HepG2 (cell line): Measurements from ENCODE around the gene CORO7. TPM values are rescaled to one million over a fixed set of nuclear protein-coding genes. Genes with fewer than 3 reads are reported as not detected.

ENCODE experiments used
- ARNTL ChIP-seq: sonication (generic); formaldehyde crosslinking; IDR thresholded peaks from 2 replicates; pipeline ENCODE4 v1.4.0; 2020; ENCODE audit warnings: mild to moderate bottlenecking, missing genetic modification reagents
- BCL6 ChIP-seq: IDR thresholded peaks from 2 replicates; pipeline ENCODE4 v1.6.1; 2016; ENCODE audit warnings: missing genetic modification reagents, missing compliant biosample characterization
- CENPX ChIP-seq: sonication (generic); formaldehyde crosslinking; IDR thresholded peaks from 2 replicates; pipeline ENCODE4 v1.9.0; 2021; ENCODE audit warnings: mild to moderate bottlenecking, missing genetic modification reagents, moderate library complexity
- FOXC1 ChIP-seq: sonication (generic); formaldehyde crosslinking; IDR thresholded peaks from 2 replicates; pipeline ENCODE4 v1.8.0; 2022; ENCODE audit warnings: mild to moderate bottlenecking, missing genetic modification reagents, borderline replicate concordance
- GTF3A ChIP-seq: sonication (generic); formaldehyde crosslinking; conservative IDR thresholded peaks from 2 replicates; pipeline ENCODE4 v1.4.0; 2020; ENCODE audit warnings: mild to moderate bottlenecking, missing genetic modification reagents
- HDAC6 ChIP-seq: fragments of 200-600 bp; sonication (generic); IDR thresholded peaks from 2 replicates; pipeline ENCODE4 v1.7.0; 2017; ENCODE audit warnings: mild to moderate bottlenecking, antibody characterized with exemption, low read length, low read depth
- HOXD1 ChIP-seq: sonication (generic); formaldehyde crosslinking; IDR thresholded peaks from 2 replicates; pipeline ENCODE4 v1.5.0; 2020; ENCODE audit warnings: missing genetic modification reagents
- IKZF1 ChIP-seq: fragments of 450-650 bp; IDR thresholded peaks from 2 replicates; pipeline ENCODE4 v1.7.1; 2016
- JDP2 ChIP-seq: sonication (generic); formaldehyde crosslinking; IDR thresholded peaks from 2 replicates; pipeline ENCODE4 v1.8.1; 2022; ENCODE audit warnings: missing genetic modification reagents, borderline replicate concordance
- NCOA1 ChIP-seq: sonication (generic); formaldehyde crosslinking; IDR thresholded peaks from 2 replicates; pipeline ENCODE4 v1.9.0; 2021; ENCODE audit warnings: missing genetic modification reagents
- NFKB2 ChIP-seq: sonication (generic); formaldehyde crosslinking; IDR thresholded peaks from 2 replicates; pipeline ENCODE4 v1.4.0; 2020; ENCODE audit warnings: missing genetic modification reagents, borderline replicate concordance
- NR2F6 ChIP-seq, 2 experiments: IDR thresholded peaks; 2 replicates each; pipeline ENCODE4 v1.6.1; 2016; ENCODE audit warnings: antibody characterized with exemption in 1 of 2, mild to moderate bottlenecking in 1 of 2
- SCMH1 ChIP-seq: sonication (generic); formaldehyde crosslinking; IDR thresholded peaks from 2 replicates; pipeline ENCODE4 v1.9.0; 2021; ENCODE audit warnings: missing genetic modification reagents, mild to moderate bottlenecking, borderline replicate concordance
- THAP8 ChIP-seq: sonication (generic); formaldehyde crosslinking; IDR thresholded peaks from 2 replicates; pipeline ENCODE4 v1.5.1; 2020; ENCODE audit warnings: missing genetic modification reagents, mild to moderate bottlenecking, borderline replicate concordance
- ZIK1 ChIP-seq: sonication (generic); formaldehyde crosslinking; IDR thresholded peaks from 2 replicates; pipeline ENCODE4 v1.5.0; 2020; ENCODE audit warnings: mild to moderate bottlenecking, low read depth, missing genetic modification reagents, borderline replicate concordance
- ZNF124 ChIP-seq: sonication (generic); formaldehyde crosslinking; IDR thresholded peaks from 2 replicates; pipeline ENCODE4 v1.4.0; 2020; ENCODE audit warnings: missing genetic modification reagents
- ZNF577 ChIP-seq: sonication (generic); formaldehyde crosslinking; IDR thresholded peaks from 2 replicates; pipeline ENCODE4 v1.4.0; 2020; ENCODE audit warnings: mild to moderate bottlenecking, low read depth, missing genetic modification reagents, borderline replicate concordance
- ZNF878 ChIP-seq: sonication (generic); formaldehyde crosslinking; IDR thresholded peaks from 2 replicates; pipeline ENCODE4 v1.8.1; 2023; ENCODE audit warnings: mild to moderate bottlenecking, missing genetic modification reagents, moderate library complexity
- ZSCAN31 ChIP-seq: sonication (generic); formaldehyde crosslinking; IDR thresholded peaks from 2 replicates; pipeline ENCODE4 v1.5.0; 2020; ENCODE audit warnings: low read depth, mild to moderate bottlenecking, missing genetic modification reagents
- polyA plus RNA-seq, 8 experiments: library from polyadenylated mRNA; depleted of rRNA in 3 of 8; stranded (reverse) in 7 of 8; unstranded in 1 of 8; fragments of >200 nt; fragmentation: Illumina TruSeq in 4 of 8; extraction: Trizol in 4 of 8; gene quantifications; 2 replicates each; pipeline versions ENCODE4 v1.2.1 to v1.2.3, GENCODE V29; 2011 to 2016; ENCODE audit warnings: low read depth in 4 of 8, missing spikeins in 1 of 8, mixed read lengths in 1 of 8; ENCODE audit not compliant: insufficient read depth in 1 of 8
- total RNA-seq, 5 experiments: library from RNA; depleted of rRNA; stranded (reverse); fragments of >200 nt; fragmentation: Illumina TruSeq; extraction: Trizol; gene quantifications; 2 replicates each; pipeline ENCODE4 v1.2.3, GENCODE V29; 2016; ENCODE audit warnings: low read depth in 1 of 5
- TF ChIP-seq, protein P1 (sequence below): sonication (generic); formaldehyde crosslinking; IDR thresholded peaks from 2 replicates; pipeline ENCODE4 v1.4.0; 2020; ENCODE audit warnings: missing genetic modification reagents
- TF ChIP-seq, protein P2 (sequence below): sonication (generic); formaldehyde crosslinking; IDR thresholded peaks from 2 replicates; pipeline ENCODE4 v1.5.0; 2020; ENCODE audit warnings: missing genetic modification reagents
- TF ChIP-seq, protein P3 (sequence below): sonication (generic); formaldehyde crosslinking; IDR thresholded peaks from 2 replicates; pipeline ENCODE4 v1.4.0; 2020; ENCODE audit warnings: missing genetic modification reagents
- TF ChIP-seq, protein P4 (sequence below): sonication (generic); formaldehyde crosslinking; IDR thresholded peaks from 2 replicates; pipeline ENCODE4 v1.4.0; 2020; ENCODE audit warnings: mild to moderate bottlenecking, missing genetic modification reagents

CORO7 gene
- total and polyA plus RNA-seq, 2 of the 13 experiments (the other 11 are each of a cell fraction or from before 2014, with no cell fraction given) = 9.9 to 14.3 TPM

DNA sequence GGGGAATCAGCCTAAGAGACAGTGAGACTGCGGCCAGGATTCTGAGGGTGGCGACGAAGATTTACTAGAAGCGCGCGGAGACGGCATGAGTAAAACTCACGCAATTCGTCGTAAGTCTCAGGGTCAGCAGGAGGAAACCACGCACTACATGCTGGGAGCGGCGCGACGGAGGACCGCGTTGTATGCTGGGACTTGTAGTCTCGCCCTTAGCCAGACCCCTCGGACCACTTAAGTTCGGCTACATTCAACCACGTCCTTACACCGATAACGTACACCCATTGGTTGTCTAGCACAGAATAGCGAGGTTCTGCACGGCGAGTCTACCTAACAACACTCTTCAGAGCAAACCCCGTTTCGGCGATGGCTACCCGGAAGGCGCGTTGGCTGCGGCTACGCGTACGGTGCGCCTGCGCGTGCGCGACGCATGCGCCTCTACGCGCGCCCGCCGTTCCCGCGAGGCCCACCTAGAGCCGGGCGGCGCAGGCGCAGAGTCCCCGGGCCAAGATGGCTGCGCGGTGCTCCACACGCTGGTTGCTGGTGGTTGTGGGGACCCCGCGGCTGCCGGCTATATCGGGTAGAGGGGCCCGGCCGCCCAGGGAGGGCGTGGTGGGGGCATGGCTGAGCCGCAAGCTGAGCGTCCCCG is 9.1 kb upstream of the CORO7 start, which contains the start of gene DNAJA3 (continued):
- TF ChIP-seq ZIK1 (CRISPR knock-in tag) = peak; percentile 95
- no peak for TF ChIP-seq CENPX (CRISPR knock-in tag)
- TF ChIP-seq NCOA1 (CRISPR knock-in tag) = peak; percentile 11; the same call in 1 of the 2 replicates
- TF ChIP-seq, protein P1, sequence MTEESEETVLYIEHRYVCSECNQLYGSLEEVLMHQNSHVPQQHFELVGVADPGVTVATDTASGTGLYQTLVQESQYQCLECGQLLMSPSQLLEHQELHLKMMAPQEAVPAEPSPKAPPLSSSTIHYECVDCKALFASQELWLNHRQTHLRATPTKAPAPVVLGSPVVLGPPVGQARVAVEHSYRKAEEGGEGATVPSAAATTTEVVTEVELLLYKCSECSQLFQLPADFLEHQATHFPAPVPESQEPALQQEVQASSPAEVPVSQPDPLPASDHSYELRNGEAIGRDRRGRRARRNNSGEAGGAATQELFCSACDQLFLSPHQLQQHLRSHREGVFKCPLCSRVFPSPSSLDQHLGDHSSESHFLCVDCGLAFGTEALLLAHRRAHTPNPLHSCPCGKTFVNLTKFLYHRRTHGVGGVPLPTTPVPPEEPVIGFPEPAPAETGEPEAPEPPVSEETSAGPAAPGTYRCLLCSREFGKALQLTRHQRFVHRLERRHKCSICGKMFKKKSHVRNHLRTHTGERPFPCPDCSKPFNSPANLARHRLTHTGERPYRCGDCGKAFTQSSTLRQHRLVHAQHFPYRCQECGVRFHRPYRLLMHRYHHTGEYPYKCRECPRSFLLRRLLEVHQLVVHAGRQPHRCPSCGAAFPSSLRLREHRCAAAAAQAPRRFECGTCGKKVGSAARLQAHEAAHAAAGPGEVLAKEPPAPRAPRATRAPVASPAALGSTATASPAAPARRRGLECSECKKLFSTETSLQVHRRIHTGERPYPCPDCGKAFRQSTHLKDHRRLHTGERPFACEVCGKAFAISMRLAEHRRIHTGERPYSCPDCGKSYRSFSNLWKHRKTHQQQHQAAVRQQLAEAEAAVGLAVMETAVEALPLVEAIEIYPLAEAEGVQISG (CRISPR knock-in tag) = peak; percentile 62
- TF ChIP-seq ZNF878 = no peak
- peak; percentile 19; the same call in 1 of the 2 replicates for TF ChIP-seq GTF3A
- TF ChIP-seq, protein P2, sequence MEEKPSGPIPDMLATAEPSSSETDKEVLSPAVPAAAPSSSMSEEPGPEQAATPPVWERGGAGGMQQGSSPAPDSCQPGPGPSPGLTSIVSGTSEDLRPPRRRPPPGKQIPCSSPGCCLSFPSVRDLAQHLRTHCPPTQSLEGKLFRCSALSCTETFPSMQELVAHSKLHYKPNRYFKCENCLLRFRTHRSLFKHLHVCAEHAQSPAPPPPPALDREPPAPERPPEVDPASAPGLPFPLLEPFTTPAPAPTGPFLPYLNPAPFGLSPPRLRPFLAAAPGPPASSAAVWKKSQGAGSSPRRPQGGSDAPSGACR (CRISPR knock-in tag) = peak; percentile 74; the same call in 1 of the 2 replicates
- no peak for TF ChIP-seq HDAC6
- no peak for TF ChIP-seq NFKB2 (CRISPR knock-in tag)
- no peak for TF ChIP-seq JDP2 (CRISPR knock-in tag)
- TF ChIP-seq, protein P3, sequence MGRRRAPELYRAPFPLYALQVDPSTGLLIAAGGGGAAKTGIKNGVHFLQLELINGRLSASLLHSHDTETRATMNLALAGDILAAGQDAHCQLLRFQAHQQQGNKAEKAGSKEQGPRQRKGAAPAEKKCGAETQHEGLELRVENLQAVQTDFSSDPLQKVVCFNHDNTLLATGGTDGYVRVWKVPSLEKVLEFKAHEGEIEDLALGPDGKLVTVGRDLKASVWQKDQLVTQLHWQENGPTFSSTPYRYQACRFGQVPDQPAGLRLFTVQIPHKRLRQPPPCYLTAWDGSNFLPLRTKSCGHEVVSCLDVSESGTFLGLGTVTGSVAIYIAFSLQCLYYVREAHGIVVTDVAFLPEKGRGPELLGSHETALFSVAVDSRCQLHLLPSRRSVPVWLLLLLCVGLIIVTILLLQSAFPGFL (CRISPR knock-in tag) = no peak
- no peak for TF ChIP-seq ZNF577 (CRISPR knock-in tag)
- TF ChIP-seq BCL6 = no peak
- TF ChIP-seq NR2F6 (IDR thresholded peaks at IDR 0.05) = no peak
- no peak; the same call in 1 of the 2 replicates for TF ChIP-seq NR2F6 (CRISPR knock-in tag; IDR thresholded peaks at IDR 0.05)
- TF ChIP-seq ZNF124 (CRISPR knock-in tag) = peak; percentile 44
- no peak for TF ChIP-seq IKZF1
- no peak; the same call in none of the 2 replicates for TF ChIP-seq FOXC1
- TF ChIP-seq, protein P4, sequence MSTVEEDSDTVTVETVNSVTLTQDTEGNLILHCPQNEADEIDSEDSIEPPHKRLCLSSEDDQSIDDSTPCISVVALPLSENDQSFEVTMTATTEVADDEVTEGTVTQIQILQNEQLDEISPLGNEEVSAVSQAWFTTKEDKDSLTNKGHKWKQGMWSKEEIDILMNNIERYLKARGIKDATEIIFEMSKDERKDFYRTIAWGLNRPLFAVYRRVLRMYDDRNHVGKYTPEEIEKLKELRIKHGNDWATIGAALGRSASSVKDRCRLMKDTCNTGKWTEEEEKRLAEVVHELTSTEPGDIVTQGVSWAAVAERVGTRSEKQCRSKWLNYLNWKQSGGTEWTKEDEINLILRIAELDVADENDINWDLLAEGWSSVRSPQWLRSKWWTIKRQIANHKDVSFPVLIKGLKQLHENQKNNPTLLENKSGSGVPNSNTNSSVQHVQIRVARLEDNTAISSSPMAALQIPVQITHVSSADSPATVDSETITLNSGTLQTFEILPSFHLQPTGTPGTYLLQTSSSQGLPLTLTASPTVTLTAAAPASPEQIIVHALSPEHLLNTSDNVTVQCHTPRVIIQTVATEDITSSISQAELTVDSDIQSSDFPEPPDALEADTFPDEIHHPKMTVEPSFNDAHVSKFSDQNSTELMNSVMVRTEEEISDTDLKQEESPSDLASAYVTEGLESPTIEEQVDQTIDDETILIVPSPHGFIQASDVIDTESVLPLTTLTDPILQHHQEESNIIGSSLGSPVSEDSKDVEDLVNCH (CRISPR knock-in tag) = no peak
- TF ChIP-seq HOXD1 = no peak
- TF ChIP-seq SCMH1 (CRISPR knock-in tag) = no peak
- no peak for TF ChIP-seq ARNTL (CRISPR knock-in tag)
- peak; percentile 54; the same call in 1 of the 2 replicates for TF ChIP-seq ZSCAN31 (CRISPR knock-in tag)
- TF ChIP-seq THAP8 = no peak
